Osteoblast (primary cell): ENCODE results near the gene FRMD4A. TPM values are rescaled to one million over a fixed set of nuclear protein-coding genes. Genes with fewer than 3 reads are reported as not detected.

Experiments
- DNase-seq: peaks from one replicate; pipeline ENCODE4 v3.0.0; 2011; ENCODE audit warnings: low spot score, mixed read lengths; ENCODE audit not compliant: insufficient read length; ENCODE audit errors: missing footprints
- H2AFZ ChIP-seq: 2 replicates; pipeline ENCODE4 v1.6.0; 2011; ENCODE audit warnings: mild to moderate bottlenecking, low read length
- H3K27ac ChIP-seq: 2 replicates; pipeline ENCODE4 v1.5.1; 2011; ENCODE audit warnings: mild to moderate bottlenecking, low read depth, low read length, moderate library complexity
- H3K27me3 ChIP-seq: 2 replicates; pipeline ENCODE4 v1.6.0; 2012; ENCODE audit warnings: mild to moderate bottlenecking, control low read depth, inconsistent platforms, low read length, moderate library complexity; ENCODE audit not compliant: insufficient read depth
- H3K36me3 ChIP-seq: 2 replicates; pipeline ENCODE4 v1.5.1; 2011; ENCODE audit warnings: mild to moderate bottlenecking, low read length, control low read depth, moderate library complexity; ENCODE audit not compliant: insufficient read depth
- H3K4me1 ChIP-seq: 2 replicates; pipeline ENCODE4 v1.5.1; 2011; ENCODE audit warnings: mild to moderate bottlenecking, low read length, control low read depth, moderate library complexity; ENCODE audit not compliant: insufficient read depth
- H3K4me2 ChIP-seq: 2 replicates; pipeline ENCODE4 v1.6.0; 2011; ENCODE audit warnings: mild to moderate bottlenecking, low read length; ENCODE audit not compliant: insufficient read depth
- H3K4me3 ChIP-seq: fragments of 200-600 bp; sonication (generic); 3 replicates; pipeline ENCODE4 v1.5.1; 2012; ENCODE audit warnings: mild to moderate bottlenecking, low read length, inconsistent platforms; ENCODE audit not compliant: insufficient read depth
- H3K79me2 ChIP-seq: 2 replicates; pipeline ENCODE4 v1.6.0; 2012; ENCODE audit warnings: mild to moderate bottlenecking, low read length, control low read depth, inconsistent platforms; ENCODE audit not compliant: insufficient read depth
- H3K9me3 ChIP-seq: 2 replicates; pipeline ENCODE4 v1.5.1; 2011; ENCODE audit warnings: low read depth, low read length, control low read depth
- H4K20me1 ChIP-seq: 2 replicates; pipeline ENCODE4 v1.6.0; 2012; ENCODE audit warnings: mild to moderate bottlenecking, low read length, control low read depth; ENCODE audit not compliant: insufficient read depth
- CTCF ChIP-seq: IDR thresholded peaks from 2 replicates; pipeline ENCODE4 v1.5.1; 2011; ENCODE audit warnings: mild to moderate bottlenecking, low read depth, low read length, moderate library complexity; ENCODE audit errors: extremely low read depth
- total RNA-seq: library from RNA; depleted of rRNA; stranded (reverse); fragments of >200 nt; gene quantifications from 2 replicates; pipeline ENCODE4 v1.2.3, GENCODE V29; 2012

The FRMD4A gene
- total RNA-seq, 1 donor, result 41.3 TPM

- Histone ChIP-seq H3K27me3 (peaks cover 36% of the 10 kb centered on the region), H3K27ac (no peak overlapping the region)
Measured at GRCh38 chr10:14261336-14261735, 69.4 kb downstream of the FRMD4A start.

GRCh38 chr10:14259696-14260566 lies 70.8 kb downstream of the FRMD4A start:
- Histone ChIP-seq H3K27ac (no peak overlapping the region), H4K20me1 (no peaks in the 10 kb centered on the region), H3K9me3 (no peaks in the 10 kb centered on the region), H3K4me3 (no peak overlapping the region), H2AFZ (no peak overlapping the region), H3K27me3 (peaks cover 41% of the 10 kb centered on the region), H3K4me1 (peaks cover 1% of the 10 kb centered on the region), H3K79me2 (no peaks in the 10 kb centered on the region), H3K36me3 (no peaks in the 10 kb centered on the region), H3K4me2 (peak overlapping the region; percentile 25)
- no peak for DNase-seq
- no peak for TF ChIP-seq CTCF

More at GRCh38 chr10:14261336-14261735, 69.4 kb downstream of the FRMD4A start:
- Histone ChIP-seq H2AFZ (no peak overlapping the region), H3K4me2 (no peak overlapping the region), H3K79me2 (no peaks in the 10 kb centered on the region), H3K4me3 (no peak overlapping the region), H3K9me3 (no peaks in the 10 kb centered on the region), H3K36me3 (no peaks in the 10 kb centered on the region), H3K4me1 (no peaks in the 10 kb centered on the region), H4K20me1 (no peaks in the 10 kb centered on the region)
- no peak for DNase-seq
- TF ChIP-seq CTCF, result no peak

GRCh38 chr10:14254368-14254767 lies 76.4 kb downstream of the FRMD4A start:
- no peak for DNase-seq
- no peak overlapping the region for H3K27ac ChIP-seq
- peaks cover 8% of the 10 kb centered on the region for H3K27me3 ChIP-seq
- H3K79me2 ChIP-seq, result no peaks in the 10 kb centered on the region
- no peaks in the 10 kb centered on the region for H4K20me1 ChIP-seq
- H3K36me3 ChIP-seq, result no peaks in the 10 kb centered on the region
- H3K4me1 ChIP-seq, result peaks cover 19% of the 10 kb centered on the region
- no peak overlapping the region for H3K4me3 ChIP-seq
- no peak overlapping the region for H3K4me2 ChIP-seq
- peaks cover 3% of the 10 kb centered on the region for H3K9me3 ChIP-seq
- no peak for TF ChIP-seq CTCF
- no peak overlapping the region for H2AFZ ChIP-seq

GRCh38 chr10:14253711-14254110 lies 77.0 kb downstream of the FRMD4A start:
- H3K79me2 ChIP-seq, result no peaks in the 10 kb centered on the region
- H4K20me1 ChIP-seq, result no peaks in the 10 kb centered on the region
- H3K9me3 ChIP-seq, result peaks cover 3% of the 10 kb centered on the region
- DNase-seq, result no peak
- H3K36me3 ChIP-seq, result no peaks in the 10 kb centered on the region
- H3K27ac ChIP-seq, result no peak overlapping the region
- no peak overlapping the region for H2AFZ ChIP-seq
- no peak for TF ChIP-seq CTCF
- no peak overlapping the region for H3K4me3 ChIP-seq
- H3K4me1 ChIP-seq, result peaks cover 19% of the 10 kb centered on the region
- no peak overlapping the region for H3K4me2 ChIP-seq
- H3K27me3 ChIP-seq, result peaks cover 7% of the 10 kb centered on the region
